Pancreas (tissue), 10 donors: ENCODE data around the gene NECTIN2. TPM values are rescaled to one million over a fixed set of nuclear protein-coding genes. Genes with fewer than 3 reads are reported as not detected.

Experiments used
- ATAC-seq, 4 donors: fragments of 200-7000 bp; cut with Tn5 transposase; one replicate each; pipeline versions ENCODE4 v1.8.0 to v1.9.1; 2020; ENCODE audit warnings: mild to moderate bottlenecking in 4 of 4, moderate library complexity in 4 of 4
- DNase-seq, 6 donors: peaks; one replicate each; pipeline ENCODE4 v3.0.0-alpha.2; 2020
- FAIRE-seq: peaks from 2 replicates; lab custom pipeline; 2012; peaks lifted over from hg19 to GRCh38; lab: Jason Lieb, UNC
- H3K27ac ChIP-seq, 4 donors: fragments of 200-600 bp; sonication (generic); 1 replicate in 3 of 4; 2 replicates in 1 of 4; pipeline versions ENCODE4 v1.5.0 to v1.8.0; 2020
- H3K27me3 ChIP-seq, 4 donors: fragments of 200-600 bp; one replicate each; pipeline ENCODE4 v1.8.0; 2021
- H3K36me3 ChIP-seq, 3 donors: fragments of 200-600 bp; sonication (generic) in 1 of 3; one replicate each; pipeline versions ENCODE4 v1.5.0 to v1.8.0; 2020 to 2021
- H3K4me1 ChIP-seq, 3 donors: fragments of 200-600 bp; one replicate each; pipeline ENCODE4 v1.8.0; 2021
- H3K4me3 ChIP-seq, 4 donors: fragments of 200-600 bp; sonication (generic) in 2 of 4; one replicate each; pipeline versions ENCODE4 v1.5.0 to v1.8.0; 2020 to 2021
- H3K9me3 ChIP-seq, 4 donors: fragments of 200-600 bp; one replicate each; pipeline ENCODE4 v1.8.0; 2021
- WGBS, 2 donors: extraction: QIAGEN DNeasy Blood & Tissue Kit; methylation state at CpG; one replicate each; pipeline ENCODE4 v1.1.7; 2013; 5-methylcytosine and 5-hydroxymethylcytosine counted together
- intact Hi-C, 3 donors: fragments of 100-400 bp; cut with DNase I; formaldehyde crosslinking; loops; one replicate each; pipeline versions ENCODE4 v1.11.1 to v1.14.2; 2022
- polyA plus RNA-seq, 2 donors: library from polyadenylated mRNA; stranded (reverse); fragments of 200-250 nt; gene quantifications; one replicate each; pipeline ENCODE4 v1.2.3, GENCODE V29; 2013
- total RNA-seq, 6 donors: library from RNA; stranded (reverse); fragmentation: NEBNext Ultra II Directional in 4 of 6; extraction: Animal tissue kit (Norgen Biotek cat#: 25700) in 4 of 6; gene quantifications; one replicate each; pipeline versions ENCODE4 v1.2.1 to v1.2.4, GENCODE V29; 2021 to 2023
- TF ChIP-seq, protein P1 (sequence below), 4 donors: fragments of 200-600 bp; sonication (generic) in 3 of 4; IDR thresholded peaks; one replicate each; pipeline versions ENCODE4 v1.5.0 to v1.8.0; 2021; ENCODE audit warnings: antibody characterized with exemption in 4 of 4
- donor health status: healthy with polysubstance abuse.
- donor health status: DM: no; HTN: no; CAD: no; lungs with moderate emphysema.
- donor health status: DM: no; HTN: no; CAD: no.
- donor health status: control.
- donor health status: control.
- donor health status: Bipolar disorder and iron deficiency.
- donor health status: DM: yes; HTN: yes; CAD: no.
- donor health status: DM: no; HTN: no; CAD: no.
- donor health status: DM: no; HTN: no; CAD: no.
- donor health status: DM: yes; HTN: yes; CAD: no.

NECTIN2 gene
- total and polyA plus RNA-seq, 8 donors: 26.7 to 101 (median 52.7) TPM

DNA sequence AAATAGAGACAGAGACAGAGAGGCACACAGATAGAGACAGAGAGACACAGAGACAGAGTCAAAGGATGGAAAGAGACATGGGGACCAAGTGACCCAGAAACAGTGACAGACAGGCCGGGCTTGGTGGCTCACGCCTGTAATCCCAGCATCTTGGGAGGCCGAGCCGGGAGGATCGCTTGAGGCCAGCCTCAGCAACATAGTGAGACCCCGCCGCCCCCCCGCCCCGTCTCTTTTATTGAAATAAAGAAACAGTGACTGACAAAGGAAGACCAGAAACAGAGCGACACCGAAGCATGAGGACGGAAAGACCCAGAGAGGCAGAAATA lies 848 bp upstream of the NECTIN2 start:
- Histone ChIP-seq H3K4me1 (peaks cover 0 to 7% (median 6%) of the 10 kb centered on the region in 3 donors), H3K27ac (peak overlapping the region in 3 of 4 donors; percentile 72 to 86 (median 82)), H3K27me3 (no peaks in the 10 kb centered on the region), H3K36me3 (no peaks in the 10 kb centered on the region), H3K4me3 (peak overlapping the region in 2 of 4 donors; percentile 39 to 55), H3K9me3 (no peaks in the 10 kb centered on the region)
- FAIRE-seq (no peak), DNase-seq (peak in 3 of 6 donors; percentile 59 to 67 (median 61)), ATAC-seq (no peak)
- 10 to 14% methylated on average over 12 of the region's 12 CpGs for WGBS, 2 donors
- TF ChIP-seq, protein P1, sequence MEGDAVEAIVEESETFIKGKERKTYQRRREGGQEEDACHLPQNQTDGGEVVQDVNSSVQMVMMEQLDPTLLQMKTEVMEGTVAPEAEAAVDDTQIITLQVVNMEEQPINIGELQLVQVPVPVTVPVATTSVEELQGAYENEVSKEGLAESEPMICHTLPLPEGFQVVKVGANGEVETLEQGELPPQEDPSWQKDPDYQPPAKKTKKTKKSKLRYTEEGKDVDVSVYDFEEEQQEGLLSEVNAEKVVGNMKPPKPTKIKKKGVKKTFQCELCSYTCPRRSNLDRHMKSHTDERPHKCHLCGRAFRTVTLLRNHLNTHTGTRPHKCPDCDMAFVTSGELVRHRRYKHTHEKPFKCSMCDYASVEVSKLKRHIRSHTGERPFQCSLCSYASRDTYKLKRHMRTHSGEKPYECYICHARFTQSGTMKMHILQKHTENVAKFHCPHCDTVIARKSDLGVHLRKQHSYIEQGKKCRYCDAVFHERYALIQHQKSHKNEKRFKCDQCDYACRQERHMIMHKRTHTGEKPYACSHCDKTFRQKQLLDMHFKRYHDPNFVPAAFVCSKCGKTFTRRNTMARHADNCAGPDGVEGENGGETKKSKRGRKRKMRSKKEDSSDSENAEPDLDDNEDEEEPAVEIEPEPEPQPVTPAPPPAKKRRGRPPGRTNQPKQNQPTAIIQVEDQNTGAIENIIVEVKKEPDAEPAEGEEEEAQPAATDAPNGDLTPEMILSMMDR (IDR thresholded peaks at IDR 0.05): no peak
- intact Hi-C loops: no loop called here

DNA sequence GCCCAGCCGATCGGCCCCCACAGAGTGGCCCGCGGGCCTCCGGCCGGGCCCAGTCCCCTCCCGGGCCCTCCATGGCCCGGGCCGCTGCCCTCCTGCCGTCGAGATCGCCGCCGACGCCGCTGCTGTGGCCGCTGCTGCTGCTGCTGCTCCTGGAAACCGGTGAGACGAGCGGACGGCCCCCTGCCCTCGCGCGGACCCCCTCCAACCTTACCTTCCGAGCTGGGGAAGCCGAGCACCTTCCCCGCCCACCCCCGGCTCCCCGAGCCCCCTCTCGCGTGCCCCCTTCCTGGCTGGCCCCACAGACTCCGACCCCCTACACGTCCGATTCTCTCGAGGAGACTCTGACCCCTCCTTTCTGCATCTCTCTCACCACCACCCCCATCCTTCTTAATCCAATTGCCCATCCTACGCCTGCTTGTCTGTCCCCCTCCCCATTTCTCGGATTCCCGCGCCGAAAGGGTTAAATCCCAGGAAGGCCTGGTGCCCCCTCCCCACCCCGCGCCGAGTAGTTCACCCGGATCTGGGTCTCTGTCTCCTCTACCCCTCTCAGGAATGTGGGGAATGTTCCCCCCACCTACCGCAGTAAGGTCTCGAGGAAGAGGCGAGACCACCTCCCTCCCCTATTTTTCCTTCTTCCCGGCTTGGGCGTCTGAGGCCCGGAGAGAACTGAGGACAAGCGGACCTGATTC lies 502 bp downstream of the NECTIN2 start:
- peak; percentile 57 to 79 (median 69) for DNase-seq
- Histone ChIP-seq H3K36me3 (no peaks in the 10 kb centered on the region), H3K4me3 (peak overlapping the region; percentile 92 to 97 (median 92)), H3K27ac (peak overlapping the region; percentile 92 to 99 (median 97)), H3K4me1 (peaks cover 0 to 7% (median 6%) of the 10 kb centered on the region in 3 donors), H3K9me3 (no peaks in the 10 kb centered on the region), H3K27me3 (no peaks in the 10 kb centered on the region)
- TF ChIP-seq, protein P1 (IDR thresholded peaks at IDR 0.05): no peak
- intact Hi-C loops: no loop called here
- no peak for FAIRE-seq
- ATAC-seq: no peak
- WGBS, 2 donors: 1% methylated on average over 33 to 51 of the region's 51 CpGs

DNA sequence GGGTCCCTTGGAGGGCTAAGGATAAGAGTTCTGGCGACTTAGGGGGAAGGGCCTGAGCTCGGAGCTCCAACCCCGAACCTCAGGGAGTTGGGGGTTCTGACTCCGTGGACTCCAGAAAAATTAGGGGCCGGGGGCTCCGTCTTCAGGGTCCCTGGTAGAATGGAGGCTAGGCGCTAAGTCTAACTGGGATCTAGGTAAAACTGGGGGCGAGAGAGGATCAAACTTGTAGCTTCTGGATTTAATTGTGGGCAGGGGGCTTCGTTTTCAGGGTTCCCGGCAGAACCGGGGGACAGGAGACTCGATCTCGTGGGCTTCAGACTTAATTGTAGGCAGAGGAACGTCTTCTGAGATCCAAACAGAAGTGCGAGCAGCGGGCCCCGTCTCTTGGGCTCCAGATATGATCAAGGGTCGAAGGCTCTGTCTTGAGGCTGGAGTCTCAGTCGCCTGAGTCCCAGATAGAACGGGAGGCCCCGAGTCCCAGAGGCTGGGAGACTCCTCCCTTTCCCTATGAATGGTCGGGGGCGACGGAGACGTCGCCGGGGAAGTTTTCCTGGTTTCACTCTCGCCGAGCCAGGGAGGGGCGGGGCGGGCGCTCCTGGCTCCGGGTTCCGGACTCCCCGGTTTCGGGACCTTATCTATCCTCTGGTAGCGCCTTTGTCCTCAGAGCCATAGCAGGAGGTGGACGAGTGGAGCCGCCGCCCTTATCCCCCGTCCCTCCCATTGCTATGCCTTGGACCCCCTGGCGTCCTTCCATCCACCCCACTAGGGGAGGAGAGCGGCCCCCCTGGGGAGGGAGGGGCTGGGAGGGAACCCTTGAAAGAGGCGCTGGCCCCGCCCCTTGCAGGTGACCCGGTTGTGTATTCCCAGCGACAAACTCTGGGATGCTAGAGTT lies 1.3 kb downstream of the NECTIN2 start:
- no peaks in the 10 kb centered on the region for H3K9me3 ChIP-seq
- H3K4me3 ChIP-seq: peak overlapping the region; percentile 92 to 97 (median 92)
- H3K36me3 ChIP-seq: no peaks in the 10 kb centered on the region
- peak overlapping the region; percentile 92 to 99 (median 97) for H3K27ac ChIP-seq
- TF ChIP-seq, protein P1 (IDR thresholded peaks at IDR 0.05): no peak
- 0 to 1% methylated on average over 45 to 47 of the region's 47 CpGs for WGBS, 2 donors
- DNase-seq: peak; percentile 78 to 88 (median 84)
- peaks cover 0 to 7% (median 6%) of the 10 kb centered on the region in 3 donors for H3K4me1 ChIP-seq
- intact Hi-C loops: no loop called here
- no peak for FAIRE-seq
- no peaks in the 10 kb centered on the region for H3K27me3 ChIP-seq
- peak; percentile 18 to 39 (median 36) for ATAC-seq

DNA sequence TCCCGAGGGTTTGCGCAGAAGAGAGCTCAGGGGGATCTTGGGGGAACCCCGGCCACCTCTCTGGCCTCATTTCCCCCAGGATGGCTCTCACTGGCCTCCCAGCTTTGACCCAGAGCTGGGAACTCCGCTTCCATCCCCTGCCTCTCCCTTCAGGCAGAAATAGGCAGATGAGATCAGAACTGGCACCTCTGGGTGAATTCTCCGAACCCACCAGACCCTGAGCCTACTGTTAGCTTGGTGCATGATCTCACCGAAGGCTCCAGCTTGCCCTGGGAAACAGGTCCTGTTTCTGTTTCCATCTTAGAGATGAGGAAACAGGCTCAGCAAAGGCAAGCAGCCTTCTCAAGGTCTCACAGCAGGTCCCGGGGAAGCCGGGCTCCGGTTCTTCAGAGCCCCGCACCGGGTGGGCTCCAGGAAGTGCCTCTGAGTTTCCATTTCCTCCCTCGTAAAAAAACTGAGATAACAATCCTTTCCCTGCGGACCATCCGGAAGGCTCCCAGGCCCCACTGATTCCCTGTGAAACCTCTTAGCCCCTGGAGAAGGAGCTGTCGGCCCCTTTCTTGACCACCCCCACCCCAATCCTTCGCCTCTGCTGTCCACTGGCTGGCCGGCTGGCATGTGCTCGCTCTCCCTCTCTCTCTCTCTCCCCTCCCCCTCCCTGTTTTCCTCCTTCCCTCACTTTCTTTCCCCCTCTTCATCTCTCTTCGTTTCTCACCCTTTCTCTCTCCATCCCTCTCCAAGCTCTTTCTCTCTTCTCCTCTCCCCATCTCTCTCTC lies 2.1 kb downstream of the NECTIN2 start:
- WGBS, 2 donors: 20 to 21% methylated on average over 19 of the region's 19 CpGs
- H3K27me3 ChIP-seq: no peaks in the 10 kb centered on the region
- H3K36me3 ChIP-seq: no peaks in the 10 kb centered on the region
- H3K4me1 ChIP-seq: peaks cover 0 to 7% (median 6%) of the 10 kb centered on the region in 3 donors
- peak overlapping the region; percentile 92 to 99 (median 97) for H3K27ac ChIP-seq
- DNase-seq (peak in 1 of 6 donors; percentile 24), FAIRE-seq (no peak), ATAC-seq (no peak)
- no peaks in the 10 kb centered on the region for H3K9me3 ChIP-seq
- H3K4me3 ChIP-seq: peak overlapping the region; percentile 92 to 97 (median 92)
- TF ChIP-seq, protein P1 (IDR thresholded peaks at IDR 0.05): no peak
- intact Hi-C loops: no loop called here
